GM12875 (cell line): ENCODE results near the gene HCAR1.
"Not testable (repeated sequence)": the region's sequence is repeated elsewhere in the genome, so short reads cannot be mapped to it uniquely, and the experiment has no call there.

ENCODE experiments used
- H3K4me3 ChIP-seq: one replicate; pipeline ENCODE4 v1.5.1; 2011; ENCODE audit warnings: low read depth, low read length, control low read depth
- CTCF ChIP-seq: IDR thresholded peaks from 2 replicates; pipeline ENCODE4 v1.5.1; 2011; ENCODE audit warnings: low read depth, mild to moderate bottlenecking, control low read depth, inconsistent platforms, low read length, moderate library complexity, borderline replicate concordance; ENCODE audit not compliant: insufficient read depth

The HCAR1 gene

GRCh38 chr12:122721057-122721545, 9.5 kb downstream of the HCAR1 start:
- no peak for TF ChIP-seq CTCF
- H3K4me3 ChIP-seq, result no peak overlapping the region

GRCh38 chr12:122716658-122717057, 14.0 kb downstream of the HCAR1 start, which contains the start of gene HCAR3:
HCAR3 (minus strand) TSS chr12:122716811; CDS start chr12:122716737, 74 bp downstream.
- not testable (repeated sequence) for H3K4me3 ChIP-seq

GRCh38 chr12:122715211-122715610, 15.4 kb downstream of the HCAR1 start:
- H3K4me3 ChIP-seq, result not testable (repeated sequence)

- H3K4me3 ChIP-seq, result not testable (repeated sequence)
Observed at GRCh38 chr12:122713491-122714188, 17.0 kb downstream of the HCAR1 start.

- H3K4me3 ChIP-seq, result not testable (repeated sequence)
Observed at GRCh38 chr12:122711266-122711665, 19.4 kb downstream of the HCAR1 start.

- H3K4me3 ChIP-seq, result not testable (repeated sequence)
Observed at GRCh38 chr12:122710341-122710740, 20.3 kb downstream of the HCAR1 start.

GRCh38 chr12:122709287-122709686, 21.4 kb downstream of the HCAR1 start:
- H3K4me3 ChIP-seq, result not testable (repeated sequence)

GRCh38 chr12:122703841-122704240, 26.8 kb downstream of the HCAR1 start:
- not testable (repeated sequence) for H3K4me3 ChIP-seq

GRCh38 chr12:122702890-122703611, 27.6 kb downstream of the HCAR1 start, which contains the start of gene HCAR2:
HCAR2 (minus strand) TSS chr12:122703357; CDS start chr12:122703283, 74 bp downstream.
- not testable (repeated sequence) for H3K4me3 ChIP-seq

- H3K4me3 ChIP-seq, result not testable (repeated sequence)
Observed at GRCh38 chr12:122701481-122701880, 29.2 kb downstream of the HCAR1 start.

- not testable (repeated sequence) for H3K4me3 ChIP-seq
Observed at GRCh38 chr12:122700038-122700710, 30.5 kb downstream of the HCAR1 start.

- not testable (repeated sequence) for H3K4me3 ChIP-seq
Observed at GRCh38 chr12:122696922-122697321, 33.7 kb downstream of the HCAR1 start.

GRCh38 chr12:122691566-122691965, 39.1 kb downstream of the HCAR1 start:
- no peak overlapping the region for H3K4me3 ChIP-seq
- no peak for TF ChIP-seq CTCF
